ENCODE results near the gene POLQ. TPM values are rescaled to one million over a fixed set of nuclear protein-coding genes. Genes with fewer than 3 reads are reported as not detected.

POLQ gene
- polyA plus RNA-seq, 1 donor (not counting 4 experiments of a cell fraction or from before 2014, with no cell fraction given), result 4.4 TPM

GRCh38 chr3:121436641-121437040 is 109.1 kb downstream of the POLQ start:
- H3K4me3 ChIP-seq (ENCODE audit: control insufficient read depth in 2 of 3, extremely low read depth in 1 of 3, insufficient read depth in 2 of 3, low read depth in 1 of 3, low read length in 3 of 3), result no peak overlapping the region
- peaks cover 0 to 5% of the 10 kb centered on the region in 2 experiments for H3K36me3 ChIP-seq (ENCODE audit: control insufficient read depth in 2 of 2, extremely low read depth in 1 of 2, insufficient read depth in 2 of 2, low read length in 2 of 2)
- no peaks in the 10 kb centered on the region for H4K20me1 ChIP-seq (ENCODE audit: control insufficient read depth, extremely low read depth, insufficient read depth, low read length)
- H3K9me3 ChIP-seq (ENCODE audit: control insufficient read depth, low read depth, low read length), result no peaks in the 10 kb centered on the region
- H3K27me3 ChIP-seq (ENCODE audit: control insufficient read depth, extremely low read depth, insufficient read depth, low read length), result no peaks in the 10 kb centered on the region
- DNase-seq (ENCODE audit: low read depth, low spot score) (no peak), FAIRE-seq (no peak)
- H2AFZ ChIP-seq (ENCODE audit: control insufficient read depth, low read length), result no peak overlapping the region
- TF ChIP-seq EZH2 (IDR thresholded peaks at IDR 0.05; ENCODE audit: low read length) (no peak), CTCF (optimal IDR thresholded peaks at IDR 0.05 in 1 of 3, IDR thresholded peaks at IDR 0.05 in 1 of 3, conservative IDR thresholded peaks at IDR 0.05 in 1 of 3; ENCODE audit: extremely low read depth in 1 of 3, insufficient read depth in 2 of 3, low read length in 3 of 3) (no peak)
- no peaks in the 10 kb centered on the region for H3K79me2 ChIP-seq (ENCODE audit: control insufficient read depth, insufficient read depth, low read length)
- no peaks in the 10 kb centered on the region for H3K4me1 ChIP-seq (ENCODE audit: control insufficient read depth, extremely low read depth, insufficient read depth, low read length)
- no peak overlapping the region for H3K9ac ChIP-seq (ENCODE audit: control insufficient read depth, extremely low read depth, insufficient read depth, low read length)
- dilution Hi-C loops (cut with MboI; ENCODE audit: extremely low pct_ligation_motif_present, low sequenced_read_pairs), result no loop called here
- H3K9me1 ChIP-seq (ENCODE audit: control insufficient read depth, extremely low read depth, insufficient read depth, low read length), result no peaks in the 10 kb centered on the region
- no peak overlapping the region for H3K27ac ChIP-seq (ENCODE audit: control insufficient read depth, insufficient read depth, low read length)
- H3K4me2 ChIP-seq (ENCODE audit: control insufficient read depth, extremely low read depth, insufficient read depth, low read depth, low read length), result no peak overlapping the region

GRCh38 chr3:121436074-121436473 is 109.7 kb downstream of the POLQ start:
- H2AFZ ChIP-seq (ENCODE audit: control insufficient read depth, low read length), result no peak overlapping the region
- dilution Hi-C loops (cut with MboI; ENCODE audit: extremely low pct_ligation_motif_present, low sequenced_read_pairs), result no loop called here
- H3K4me3 ChIP-seq (ENCODE audit: control insufficient read depth in 2 of 3, extremely low read depth in 1 of 3, insufficient read depth in 2 of 3, low read depth in 1 of 3, low read length in 3 of 3), result no peak overlapping the region
- no peaks in the 10 kb centered on the region for H3K27me3 ChIP-seq (ENCODE audit: control insufficient read depth, extremely low read depth, insufficient read depth, low read length)
- H3K4me1 ChIP-seq (ENCODE audit: control insufficient read depth, extremely low read depth, insufficient read depth, low read length), result no peaks in the 10 kb centered on the region
- H3K9ac ChIP-seq (ENCODE audit: control insufficient read depth, extremely low read depth, insufficient read depth, low read length), result no peak overlapping the region
- DNase-seq (ENCODE audit: low read depth, low spot score) (no peak), FAIRE-seq (no peak)
- TF ChIP-seq CTCF (optimal IDR thresholded peaks at IDR 0.05 in 1 of 3, IDR thresholded peaks at IDR 0.05 in 1 of 3, conservative IDR thresholded peaks at IDR 0.05 in 1 of 3; ENCODE audit: extremely low read depth in 1 of 3, insufficient read depth in 2 of 3, low read length in 3 of 3) (no peak), EZH2 (IDR thresholded peaks at IDR 0.05; ENCODE audit: low read length) (no peak)
- H3K27ac ChIP-seq (ENCODE audit: control insufficient read depth, insufficient read depth, low read length), result no peak overlapping the region
- no peaks in the 10 kb centered on the region for H3K9me3 ChIP-seq (ENCODE audit: control insufficient read depth, low read depth, low read length)
- no peak overlapping the region for H3K4me2 ChIP-seq (ENCODE audit: control insufficient read depth, extremely low read depth, insufficient read depth, low read depth, low read length)
- H3K36me3 ChIP-seq (ENCODE audit: control insufficient read depth in 2 of 2, extremely low read depth in 1 of 2, insufficient read depth in 2 of 2, low read length in 2 of 2), result peaks cover 0 to 5% of the 10 kb centered on the region in 2 experiments
- no peaks in the 10 kb centered on the region for H3K9me1 ChIP-seq (ENCODE audit: control insufficient read depth, extremely low read depth, insufficient read depth, low read length)
- no peaks in the 10 kb centered on the region for H4K20me1 ChIP-seq (ENCODE audit: control insufficient read depth, extremely low read depth, insufficient read depth, low read length)
- H3K79me2 ChIP-seq (ENCODE audit: control insufficient read depth, insufficient read depth, low read length), result no peaks in the 10 kb centered on the region

Measured in keratinocyte (primary cell).